Ramos (cell line): ENCODE results near the gene DUSP10.

Source experiments
- in situ Hi-C: fragments of 300-500 bp; cut with MboI; formaldehyde crosslinking; loops from one replicate; pipeline ENCODE4 v1.14.3; 2022; ENCODE audit warnings: low sequenced_read_pairs; ENCODE audit not compliant: unreplicated experiment

The DUSP10 gene

DNA sequence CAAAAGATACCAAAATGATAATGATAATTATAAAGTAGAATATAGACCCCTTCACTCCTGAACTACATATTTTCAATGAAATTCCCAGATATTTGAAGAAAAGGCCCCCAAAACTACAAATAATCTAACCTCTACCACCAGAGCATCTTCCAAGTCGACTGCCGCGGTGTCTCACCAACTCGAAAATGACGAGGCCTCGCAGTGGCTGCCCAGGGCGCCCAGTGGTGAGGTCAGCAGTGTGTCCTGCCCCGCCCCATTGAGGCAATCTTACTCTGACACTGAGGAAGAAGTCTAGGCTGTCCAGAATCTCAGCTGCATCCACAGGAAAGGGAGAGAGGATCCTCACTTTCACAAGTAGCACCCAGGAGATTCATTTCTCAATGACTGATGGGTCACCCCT is 5.2 kb downstream of the DUSP10 start:
- in situ Hi-C loops, result no loop called here

DNA sequence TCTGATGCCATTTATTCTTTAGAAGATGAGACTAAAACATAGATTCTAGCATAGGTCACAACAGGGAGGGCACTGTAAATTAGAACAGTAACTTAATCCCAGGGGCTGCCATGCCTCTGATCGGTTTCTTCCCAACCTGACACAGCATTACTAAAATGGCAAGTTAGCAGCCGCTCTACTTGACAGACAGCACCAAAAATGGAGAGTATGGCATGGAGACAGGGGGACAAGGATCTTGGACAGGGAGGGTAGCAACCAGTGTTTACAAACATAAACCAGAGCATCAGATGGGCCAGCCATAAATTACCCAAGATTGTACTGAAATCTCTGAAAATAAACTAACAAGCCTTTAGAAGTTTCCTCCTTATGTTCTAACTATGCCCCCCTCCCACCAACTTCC is 5.9 kb downstream of the DUSP10 start:
- in situ Hi-C loops, result no loop called here

DNA sequence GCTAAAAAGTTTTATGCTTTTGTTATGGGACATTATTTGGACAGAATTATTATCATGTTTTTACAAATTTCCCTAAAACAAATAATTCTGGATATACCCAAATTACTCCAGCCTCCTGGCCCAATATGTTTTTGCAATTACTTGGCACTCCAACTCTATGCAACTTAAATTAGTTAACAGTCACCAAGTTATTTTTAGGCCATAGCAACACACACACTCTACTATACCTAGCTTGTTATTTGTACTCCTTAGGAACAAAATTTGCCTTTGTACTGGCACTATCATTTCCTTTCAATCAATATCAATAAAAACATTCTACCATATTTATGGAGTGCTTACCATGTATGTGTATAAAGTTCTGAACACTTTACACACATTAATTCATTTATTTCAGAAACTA is 7.7 kb downstream of the DUSP10 start:
- in situ Hi-C loops, result no loop called here

DNA sequence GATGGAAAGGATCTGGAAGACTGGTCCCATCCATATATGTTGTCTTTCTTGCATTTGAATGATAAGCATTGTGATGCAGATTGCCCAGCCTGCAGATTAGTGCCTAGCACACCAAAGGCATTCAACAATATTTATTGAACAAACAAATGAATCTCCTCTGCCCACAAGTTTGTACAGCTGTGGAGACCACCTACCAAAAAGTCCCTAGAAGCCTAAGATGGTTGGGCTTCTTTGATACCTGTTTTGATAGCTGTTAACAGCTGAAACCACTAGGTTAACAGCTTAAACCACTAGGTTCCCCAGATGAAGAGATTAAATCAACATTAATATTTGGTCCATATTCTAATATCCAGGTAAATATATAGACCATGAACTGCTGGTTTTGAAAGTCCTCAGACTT is 9.8 kb downstream of the DUSP10 start:
- in situ Hi-C loops, result no loop called here

DNA sequence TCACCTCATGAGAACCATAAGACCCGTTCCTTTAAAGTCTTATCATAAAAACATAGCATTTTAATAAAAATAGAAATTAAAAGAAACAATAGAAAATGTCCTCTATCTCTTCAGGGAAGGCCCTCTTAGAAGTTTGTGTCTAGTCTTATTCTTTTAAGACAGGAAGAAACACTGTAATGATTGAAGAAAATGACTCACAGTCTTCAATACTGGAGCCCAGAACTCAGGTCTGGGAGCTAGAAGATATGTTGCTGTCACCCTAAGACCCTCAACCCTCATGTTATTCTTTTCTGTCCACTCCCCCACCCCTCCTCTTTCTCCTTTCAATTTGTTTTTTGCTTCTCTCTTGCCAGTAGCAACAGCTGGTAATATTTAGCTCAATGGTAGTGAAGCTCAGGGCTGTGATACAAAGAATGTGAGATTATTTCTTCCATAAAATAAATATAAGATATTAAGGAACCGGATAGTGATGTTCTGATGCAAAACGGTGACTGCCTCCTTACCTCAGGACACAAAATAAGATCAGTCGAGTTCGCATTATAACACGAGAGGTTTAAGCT is 12.0 kb downstream of the DUSP10 start:
- in situ Hi-C loops, result no loop called here

DNA sequence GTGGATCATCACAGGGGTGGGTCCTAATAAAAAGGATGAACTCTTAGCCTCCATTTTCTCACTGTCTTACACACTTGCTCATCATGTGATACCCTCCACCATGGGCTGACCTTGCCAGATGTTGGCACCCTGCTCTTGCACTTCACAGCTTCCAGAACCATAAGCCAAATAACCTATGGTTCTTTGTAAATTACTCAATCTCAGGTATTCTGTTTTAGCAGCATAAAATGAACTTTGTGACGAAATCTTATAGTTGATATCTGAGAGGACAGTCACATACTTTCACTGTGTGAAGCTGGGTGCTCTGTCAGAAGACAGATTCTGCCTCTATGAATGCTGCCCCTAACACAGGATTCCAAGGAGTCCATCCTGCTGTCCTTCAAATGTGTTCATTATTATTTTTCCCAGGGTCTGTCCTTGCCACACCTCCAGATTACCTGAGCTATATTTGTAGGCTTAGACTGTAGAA is 13.8 kb downstream of the DUSP10 start:
- in situ Hi-C loops, result no loop called here

DNA sequence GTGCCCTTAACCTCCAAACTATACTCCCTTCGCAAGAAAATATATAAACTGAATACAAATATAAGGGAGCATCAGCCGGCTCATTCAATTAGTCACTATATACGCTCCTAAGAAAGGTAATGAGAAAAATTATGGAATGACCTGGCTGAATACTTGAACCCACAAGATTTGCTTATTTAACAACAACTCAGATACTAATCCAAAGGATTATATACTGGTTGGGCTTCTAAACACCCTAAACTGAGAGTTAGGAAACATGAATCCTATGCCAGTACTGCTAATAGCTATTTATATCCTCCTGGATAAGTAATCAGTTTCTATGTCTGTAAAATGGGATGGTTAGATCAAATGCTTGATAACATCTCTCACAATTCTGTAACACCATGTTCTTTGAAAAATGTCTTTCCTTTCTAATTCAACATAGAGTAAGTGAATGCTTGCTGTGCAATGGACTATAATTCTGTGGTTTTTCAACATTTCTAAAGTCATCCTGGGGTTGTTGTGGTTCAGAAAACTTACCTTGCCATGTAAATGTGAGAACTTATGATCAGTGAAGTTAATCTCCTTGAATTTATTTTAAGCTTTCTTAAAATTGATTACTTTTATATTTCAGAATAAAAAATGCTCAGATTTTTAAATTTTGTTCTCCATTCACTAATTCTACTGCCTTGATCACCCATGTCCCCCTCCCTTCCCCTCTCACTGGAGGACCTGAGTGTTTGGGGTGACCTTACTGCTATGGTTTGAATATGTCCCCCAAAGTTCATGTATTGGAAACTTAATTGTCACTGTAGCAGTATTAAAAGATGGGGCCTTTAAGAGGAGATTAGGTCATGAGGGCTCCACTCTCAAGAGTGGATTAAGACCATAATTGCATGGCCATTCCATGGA is 14.5 kb downstream of the DUSP10 start:
- in situ Hi-C loops, result no loop called here

DNA sequence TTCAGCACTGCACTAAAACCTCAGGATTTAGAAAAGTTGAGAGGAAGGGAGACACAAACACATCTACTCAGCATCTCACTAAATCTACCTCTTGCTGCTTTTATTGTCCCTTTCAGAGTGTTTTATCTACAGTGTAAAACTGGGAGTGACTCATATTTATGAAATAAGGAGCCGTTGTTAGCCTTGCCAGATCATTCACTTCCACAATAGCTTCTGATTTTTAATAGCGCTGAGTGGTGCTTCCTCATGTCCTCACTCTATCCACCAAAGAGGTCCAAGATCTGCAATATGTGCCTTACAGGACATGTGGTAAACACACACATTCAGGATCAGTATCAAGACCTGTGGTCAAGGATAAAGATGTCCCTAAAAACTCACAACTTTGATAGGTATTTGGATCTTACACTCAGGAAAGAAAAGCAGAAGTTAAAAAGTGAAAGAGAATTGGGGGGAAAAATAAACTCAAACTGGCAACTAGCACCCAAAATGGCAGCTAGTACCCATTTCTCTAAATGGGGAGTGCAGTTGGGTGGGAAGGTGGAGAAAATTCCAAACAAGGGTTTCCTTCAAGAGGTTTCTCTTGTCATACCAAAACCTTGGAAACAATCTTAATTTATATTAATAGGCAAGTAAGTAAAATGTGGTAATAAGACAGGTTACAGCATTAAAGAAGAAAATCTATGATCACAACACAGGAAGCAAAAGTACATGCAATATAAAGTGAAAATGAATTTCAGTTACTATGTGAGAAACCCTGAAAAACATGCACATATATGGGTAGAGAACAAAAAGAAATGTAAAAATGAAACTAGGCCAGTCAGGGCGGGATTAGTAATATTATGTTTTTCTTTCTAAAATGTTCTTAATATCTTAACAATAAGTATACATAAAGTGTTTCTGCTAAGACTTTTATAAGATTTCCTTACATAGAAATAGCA is 15.9 kb downstream of the DUSP10 start:
- in situ Hi-C loops, result no loop called here

DNA sequence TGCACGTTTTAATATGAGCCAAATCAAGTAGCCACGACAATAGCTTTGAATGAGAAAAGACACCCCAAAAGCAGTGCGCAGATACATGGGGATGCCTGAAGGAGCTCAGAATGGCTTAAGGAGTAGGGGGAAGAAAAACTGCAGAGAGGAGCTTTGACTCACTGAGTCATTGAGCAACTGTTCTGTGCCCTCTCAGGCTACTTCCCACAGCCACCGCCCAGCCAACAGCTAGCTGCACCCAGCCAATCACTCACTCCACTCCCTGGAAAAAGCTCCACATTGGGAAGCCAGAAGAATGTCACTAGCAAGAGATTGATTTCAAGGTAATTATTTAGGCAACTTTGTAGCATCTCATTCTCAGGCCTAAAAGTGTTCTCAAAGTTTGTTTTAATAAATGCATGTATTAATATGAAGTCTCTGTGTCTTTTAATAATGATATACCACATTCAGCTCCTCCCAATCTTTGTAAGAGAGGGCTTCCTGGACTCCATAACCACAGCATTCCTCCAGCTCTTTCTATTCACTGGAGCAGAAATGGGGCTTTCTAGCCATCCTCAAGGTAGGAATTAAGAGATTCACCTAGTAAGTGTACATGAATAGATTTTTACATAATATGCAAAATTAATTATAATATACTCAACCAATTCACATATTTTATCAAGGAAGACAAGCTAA is 16.8 kb downstream of the DUSP10 start:
- in situ Hi-C loops, result no loop called here

DNA sequence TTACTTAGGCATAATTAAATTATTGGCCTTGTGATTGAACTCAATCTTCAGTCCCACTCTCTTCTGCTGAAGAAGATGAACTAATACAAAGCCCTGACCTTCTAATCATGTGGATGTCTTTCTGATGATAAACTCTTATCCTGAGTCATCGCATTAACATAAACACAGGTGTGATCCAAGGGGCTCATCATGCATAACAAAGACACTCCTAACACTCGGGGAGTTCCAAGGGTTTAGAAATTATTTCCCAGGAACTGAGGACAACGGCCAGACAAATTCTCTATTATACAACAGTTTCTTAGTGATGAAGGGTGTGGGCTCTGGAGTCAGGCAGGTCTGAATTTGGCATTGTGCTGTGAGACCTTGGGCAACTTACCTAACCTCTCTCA is 18.0 kb downstream of the DUSP10 start:
- in situ Hi-C loops, result no loop called here

DNA sequence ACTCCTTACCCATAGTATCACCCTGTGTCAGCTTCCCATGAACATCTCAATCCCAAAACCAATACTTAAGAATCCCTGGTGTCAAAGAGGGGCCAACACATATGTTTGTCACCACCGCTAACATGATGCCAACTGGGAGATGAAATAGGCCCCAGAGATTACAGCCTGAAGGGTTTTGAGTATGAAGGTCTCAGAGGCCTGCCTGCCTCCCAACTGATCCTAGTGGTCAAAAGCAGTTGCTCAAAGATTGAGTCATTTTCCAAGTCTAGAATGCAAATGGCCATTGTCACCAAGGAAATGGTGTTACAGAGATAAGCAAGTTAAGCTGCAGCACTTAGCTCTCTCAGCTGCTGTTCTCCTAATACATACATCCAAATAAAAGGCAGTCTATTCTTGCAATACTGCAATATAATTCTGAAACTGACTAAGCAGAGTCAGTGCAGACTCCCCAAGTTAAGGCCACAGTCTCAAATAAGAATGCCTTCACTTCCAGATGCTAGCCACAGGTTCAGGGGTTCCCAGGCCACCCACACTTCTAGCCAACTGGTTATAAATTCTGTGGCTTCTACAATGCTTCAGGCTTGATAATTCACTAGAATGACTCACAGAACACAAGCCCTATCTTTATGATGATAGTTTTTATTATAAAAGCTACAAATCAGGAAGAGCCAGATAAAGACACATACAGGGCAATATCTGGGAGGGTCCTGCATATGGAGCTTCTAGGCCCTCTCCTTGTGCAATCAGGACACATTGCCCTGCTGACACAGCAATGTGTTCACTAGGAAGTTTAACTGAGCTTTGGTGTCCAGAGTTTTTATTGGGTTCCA is 18.7 kb downstream of the DUSP10 start:
- in situ Hi-C loops, result no loop called here

DNA sequence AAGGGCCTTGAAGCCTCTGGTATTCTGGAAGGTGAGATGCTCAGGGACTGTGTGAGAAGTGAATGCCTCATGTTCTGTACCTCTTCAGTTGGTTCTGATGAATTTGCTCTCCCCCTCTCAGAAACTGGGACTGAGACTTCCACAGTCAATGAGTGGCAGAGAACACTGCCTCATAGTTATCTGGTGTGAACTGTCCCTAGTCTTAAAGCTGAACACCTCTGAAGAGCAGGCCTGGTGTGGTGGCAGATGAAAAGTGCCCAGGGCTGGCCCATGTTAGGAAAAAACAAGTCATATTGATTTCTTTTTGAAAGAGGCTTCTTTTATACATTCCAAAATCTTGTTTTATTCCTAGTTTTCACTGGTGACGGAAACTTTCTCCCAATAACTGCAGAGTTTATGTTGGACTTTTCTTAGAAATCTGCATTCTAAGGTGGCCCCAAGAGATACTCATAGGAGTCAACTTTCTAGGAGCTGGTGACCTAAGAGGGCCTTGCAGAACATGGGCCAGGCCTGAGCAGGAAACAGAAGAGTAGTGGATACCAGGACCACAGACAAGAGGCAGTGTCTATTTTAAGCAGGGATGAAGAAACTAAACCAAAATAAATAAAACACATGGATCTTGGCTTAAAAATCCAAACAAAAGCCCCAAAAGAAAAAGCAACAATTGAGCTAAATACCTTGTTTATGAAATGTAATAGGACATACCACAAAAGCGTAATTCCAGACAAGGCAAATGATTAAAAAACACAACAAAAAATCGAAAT is 19.5 kb downstream of the DUSP10 start:
- in situ Hi-C loops, result no loop called here

DNA sequence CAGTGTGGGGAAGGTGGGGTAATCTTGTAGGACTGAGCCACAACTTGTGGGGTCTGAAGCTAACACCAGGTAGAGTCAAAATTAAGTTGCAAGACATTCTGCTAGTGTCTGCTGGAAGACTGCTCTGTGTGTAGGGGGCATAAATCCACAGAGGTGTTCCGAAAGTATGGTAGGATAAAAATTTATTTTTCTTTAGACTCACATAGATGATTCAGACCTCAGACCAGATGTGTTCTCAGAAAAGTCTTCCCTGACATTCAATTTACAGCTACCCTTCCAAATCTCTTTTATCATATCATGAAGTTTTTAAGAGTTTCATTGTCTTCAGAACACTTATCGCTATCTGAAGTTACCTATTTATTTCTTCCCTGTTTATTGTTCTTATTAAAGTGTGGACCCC is 21.3 kb downstream of the DUSP10 start:
- in situ Hi-C loops, result no loop called here

DNA sequence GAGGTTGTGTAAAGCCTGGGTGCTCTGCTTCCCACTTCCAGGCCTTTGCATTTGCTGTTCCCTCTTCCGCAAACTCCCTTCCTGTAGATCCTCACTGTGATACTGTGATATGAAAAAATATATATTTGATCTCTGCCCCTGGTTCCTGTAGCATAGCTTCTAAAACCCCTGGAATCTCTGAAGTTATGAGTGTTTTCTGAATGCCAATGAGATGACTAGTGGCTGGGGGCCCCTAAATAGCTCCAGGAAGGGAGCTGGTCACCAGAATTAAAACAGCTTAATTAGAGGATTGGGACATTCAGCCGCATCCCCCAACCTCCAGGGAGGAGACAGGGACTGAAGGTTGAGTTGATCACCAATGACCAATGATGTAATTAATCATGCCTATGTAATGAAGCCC is 21.9 kb downstream of the DUSP10 start:
- in situ Hi-C loops, result no loop called here

DNA sequence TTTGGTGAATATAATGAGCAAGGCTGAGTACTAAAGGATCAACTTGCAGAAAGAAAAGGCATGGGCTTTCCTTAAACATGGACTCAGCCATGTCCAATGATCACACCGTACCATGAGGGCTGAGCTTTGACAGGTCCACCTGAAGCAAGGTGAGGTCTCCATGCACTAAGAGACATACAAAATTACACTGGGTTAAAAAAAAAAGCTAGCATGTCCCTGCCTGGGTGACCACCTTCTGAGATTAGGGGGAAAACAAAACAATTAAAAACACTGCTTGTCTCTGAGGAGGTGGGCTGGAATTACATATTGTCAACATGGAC is 22.7 kb downstream of the DUSP10 start:
- in situ Hi-C loops, result no loop called here

DNA sequence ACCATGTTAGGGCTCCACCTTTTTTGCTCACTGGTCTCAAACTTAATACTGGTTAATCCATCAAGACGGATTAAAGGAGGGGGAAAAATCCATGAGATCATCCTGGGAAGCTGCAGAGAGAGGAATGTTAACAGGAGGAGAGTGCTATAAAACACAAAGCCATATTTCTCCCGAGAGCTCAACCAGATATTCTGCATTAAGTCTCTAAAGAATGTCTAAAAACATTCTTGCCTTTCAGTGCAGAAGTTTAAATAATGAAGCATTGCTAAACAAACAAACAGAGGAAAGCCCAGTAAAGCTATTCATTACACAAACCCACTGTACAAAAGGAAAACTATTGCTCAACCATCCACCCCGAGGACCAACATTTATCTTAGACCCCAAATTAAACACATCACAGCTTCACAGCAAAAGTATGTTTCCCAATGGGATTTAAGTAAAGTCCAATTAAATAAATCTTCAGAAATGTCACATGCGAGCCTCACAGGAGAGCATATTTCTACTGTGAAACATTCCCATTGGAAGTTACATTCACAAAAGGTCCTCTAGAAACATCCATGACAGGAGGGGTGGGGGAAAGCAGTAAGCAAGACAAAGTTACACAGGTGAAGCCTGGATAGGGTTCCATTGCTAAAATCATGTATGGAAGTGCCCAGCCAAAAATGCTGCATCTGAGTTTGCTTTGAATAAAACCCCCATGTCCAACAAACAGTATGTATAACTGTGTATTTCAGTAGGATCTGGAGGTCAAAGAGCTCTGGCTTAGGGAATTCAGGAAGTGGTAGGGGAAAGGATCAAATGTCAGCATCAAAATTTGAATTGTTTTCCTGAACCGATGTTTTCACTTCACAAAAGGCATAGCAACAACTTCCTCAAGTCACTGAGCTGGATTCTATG is 23.3 kb downstream of the DUSP10 start:
- in situ Hi-C loops, result no loop called here

DNA sequence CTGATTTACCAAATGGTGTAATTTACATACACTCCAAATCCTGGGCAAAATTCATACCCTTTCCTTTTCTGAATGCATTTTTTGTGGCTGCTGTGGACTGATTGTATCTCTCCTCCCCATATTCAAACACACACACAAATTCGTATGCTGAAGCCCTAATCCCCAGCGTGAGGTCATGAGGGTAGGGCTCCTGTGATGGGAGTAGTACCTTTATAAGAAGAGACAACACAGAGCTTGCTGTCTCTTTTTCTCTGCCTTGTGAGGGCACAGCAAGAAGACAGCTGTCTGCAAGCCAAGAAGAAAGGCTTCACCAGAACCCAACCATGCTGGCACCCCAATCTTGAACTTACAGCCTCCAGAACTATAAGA is 24.4 kb downstream of the DUSP10 start:
- in situ Hi-C loops, result no loop called here
